HG03432 (cell line): Measurements from ENCODE around the gene PGA5.
"Not testable (repeated sequence)": the region's sequence is repeated elsewhere in the genome, so short reads cannot be mapped to it uniquely, and the experiment has no call there.

Experiments
- ATAC-seq: cut with Tn5 transposase; IDR thresholded peaks from one replicate; pipeline ENCODE4 v1.9.1; 2021; ENCODE audit warnings: mild to moderate bottlenecking, moderate library complexity; ENCODE audit not compliant: unreplicated experiment

The PGA5 gene

DNA sequence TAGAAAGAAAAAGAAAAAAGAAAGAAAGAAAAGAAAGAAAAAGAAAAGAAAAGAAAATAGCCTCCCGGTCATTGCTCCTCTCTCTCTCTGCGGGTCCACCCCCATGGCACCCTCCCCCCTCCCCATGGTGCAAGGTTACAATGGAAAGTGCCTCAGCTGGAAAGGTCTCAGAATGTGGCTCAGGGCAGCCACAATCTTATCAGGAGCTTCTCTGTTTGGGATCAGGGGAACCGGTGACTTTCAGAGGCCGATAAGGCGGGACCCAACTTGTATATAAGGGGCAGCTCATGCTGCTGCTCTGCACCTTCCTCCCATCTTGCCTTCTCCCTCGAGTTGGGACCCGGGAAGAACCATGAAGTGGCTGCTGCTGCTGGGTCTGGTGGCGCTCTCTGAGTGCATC is at the start of gene PGA5:
TSS of gene PGA5 (plus strand) at position 301 of the 400 bp plus-strand sequence. CDS start at position 353, 52 bp downstream.
- not testable (repeated sequence) for ATAC-seq

DNA sequence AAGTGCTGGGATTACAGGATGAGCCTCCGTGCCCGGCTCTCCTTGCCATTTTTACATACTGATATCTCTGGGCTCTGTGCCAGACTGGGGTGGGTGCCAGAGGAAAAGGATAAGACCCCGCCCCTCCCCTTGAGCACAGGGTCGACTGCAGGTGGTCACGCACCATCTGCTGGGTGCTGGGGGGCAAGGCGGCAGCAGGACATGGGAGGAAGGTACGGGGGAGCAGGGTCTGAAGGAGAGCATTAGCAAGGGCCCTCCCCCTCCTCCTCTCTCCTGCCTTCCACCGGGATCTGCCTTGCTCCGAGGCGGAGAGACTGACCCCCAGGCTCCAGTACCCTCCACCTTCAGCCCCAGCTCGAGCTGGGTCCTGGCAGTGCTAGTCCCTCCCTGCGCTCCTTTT is 47.4 kb upstream of the PGA5 start:
- ATAC-seq, result no peak

DNA sequence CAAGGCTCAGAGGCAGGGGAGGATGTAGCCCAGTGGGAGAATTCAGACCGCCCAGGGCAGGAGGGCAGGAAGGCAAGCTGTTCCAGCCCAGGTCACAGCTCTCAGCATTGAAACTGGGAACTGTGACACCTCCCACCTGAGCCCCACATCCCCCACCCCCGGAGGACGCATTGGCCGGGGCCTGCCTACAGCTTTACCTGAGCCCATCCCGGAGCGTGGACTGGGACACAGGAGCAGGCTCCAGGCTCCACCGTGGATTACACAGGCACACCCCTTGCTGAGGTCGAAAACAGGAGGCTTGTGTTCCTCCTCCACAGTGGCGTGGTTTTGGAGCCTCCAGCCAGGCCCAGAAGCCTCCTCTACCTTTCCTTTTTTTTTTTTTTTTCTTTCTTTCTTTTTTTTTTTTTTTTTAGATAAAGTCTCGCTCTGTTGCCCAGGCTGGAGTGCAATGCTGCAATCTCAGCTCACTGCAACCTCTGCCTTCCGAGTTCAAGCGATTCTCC is 46.8 kb upstream of the PGA5 start:
- ATAC-seq, result no peak

DNA sequence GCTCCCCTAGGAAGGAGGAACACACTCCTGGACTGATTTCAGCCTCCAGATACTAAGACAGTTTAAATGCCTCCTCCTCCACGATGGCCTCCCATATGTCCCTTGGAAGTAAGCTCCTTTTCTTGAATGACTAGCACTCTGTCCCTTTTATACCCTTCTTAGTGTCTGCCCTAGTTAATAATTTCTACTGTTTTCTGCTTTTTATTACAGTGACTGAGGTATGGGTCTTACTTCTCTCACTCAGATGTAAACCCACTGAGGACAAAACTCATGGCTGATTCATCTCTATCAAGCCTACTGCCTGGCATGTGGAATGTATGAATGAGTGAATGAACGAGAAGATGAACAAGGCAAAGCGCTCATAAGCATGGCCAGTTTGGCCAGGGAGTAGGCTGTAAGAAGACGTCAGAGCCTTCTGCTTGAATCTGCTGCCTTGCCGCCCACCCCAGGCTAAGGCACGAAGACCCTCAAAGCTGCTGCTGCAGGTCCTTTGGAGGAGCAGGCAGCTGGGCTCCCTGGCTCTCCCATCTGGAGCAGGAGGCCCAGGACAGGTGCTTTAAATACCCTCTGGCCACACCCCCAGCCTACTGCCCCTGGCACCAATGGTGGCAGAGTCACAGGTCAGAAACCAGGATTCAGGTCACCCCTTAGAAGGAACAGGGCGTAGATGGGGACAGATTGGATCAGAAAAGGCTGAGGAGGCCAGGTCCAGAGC is 45.8 kb upstream of the PGA5 start:
- ATAC-seq, result no peak

DNA sequence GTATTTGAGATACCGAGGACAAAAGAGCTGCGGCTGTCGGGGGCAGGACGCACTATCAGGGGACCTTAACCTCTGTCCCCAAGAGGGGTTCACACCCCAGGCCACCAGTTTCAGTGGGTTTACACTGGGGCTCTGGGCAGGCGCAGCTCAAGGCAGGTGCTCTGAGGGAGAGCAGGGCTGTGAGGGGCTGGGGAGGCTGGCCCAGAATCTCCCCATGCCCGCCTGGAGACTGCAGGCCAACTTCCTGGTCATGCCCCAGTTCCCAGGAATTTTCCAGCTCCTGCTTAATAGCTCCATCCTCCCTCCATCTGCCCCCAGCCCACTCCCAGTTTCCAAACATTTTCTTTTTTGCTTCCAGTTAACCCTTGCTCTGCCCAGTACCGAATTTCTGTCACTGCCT is 45.3 kb upstream of the PGA5 start:
- ATAC-seq, result no peak

DNA sequence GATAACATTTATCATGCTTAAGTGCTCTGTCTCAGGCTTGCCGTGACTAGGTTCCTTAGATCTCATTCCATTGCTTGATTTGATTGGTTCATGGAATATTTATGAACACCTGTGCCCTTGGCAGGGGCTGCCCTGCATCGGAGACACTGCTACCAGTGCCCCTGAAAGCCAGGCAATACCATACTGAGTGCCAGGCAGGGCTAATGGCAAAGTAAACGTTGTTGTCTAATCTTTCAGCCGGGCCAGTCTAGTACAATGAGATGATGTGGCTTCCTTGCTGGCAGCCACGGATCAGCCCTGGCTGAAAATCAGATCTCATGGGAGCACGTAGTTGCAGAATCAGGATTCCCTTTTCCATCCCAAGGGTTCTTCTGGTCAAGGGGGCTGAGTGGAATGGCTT is 42.6 kb upstream of the PGA5 start:
- no peak for ATAC-seq

DNA sequence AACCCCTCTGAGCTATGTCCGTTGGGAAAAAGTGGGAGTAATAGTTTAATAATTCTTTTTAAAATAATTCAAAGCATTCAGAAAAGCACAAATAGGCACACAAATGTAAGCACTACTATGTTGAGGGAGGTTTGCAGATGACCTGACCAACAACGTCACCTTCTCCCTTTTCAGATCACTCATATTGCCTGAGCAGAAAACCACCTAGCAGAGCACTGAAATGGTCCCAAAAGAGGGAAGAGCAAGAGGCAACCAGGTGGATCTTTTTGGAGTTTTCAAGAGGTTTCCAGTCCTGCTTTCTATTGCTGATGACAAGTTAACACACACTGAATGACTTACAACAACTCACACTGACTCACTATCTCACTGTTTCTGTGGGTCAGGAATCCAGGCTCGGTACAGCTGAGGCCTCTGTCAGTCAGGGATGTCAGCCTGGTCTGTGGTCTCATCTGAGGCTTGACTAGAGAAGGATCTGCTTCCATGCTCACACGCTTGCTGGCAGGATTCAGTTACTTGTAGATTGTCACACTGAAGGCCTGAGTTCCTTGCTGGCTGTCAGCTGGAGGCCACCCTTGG is 41.9 kb upstream of the PGA5 start:
- ATAC-seq, result no peak

DNA sequence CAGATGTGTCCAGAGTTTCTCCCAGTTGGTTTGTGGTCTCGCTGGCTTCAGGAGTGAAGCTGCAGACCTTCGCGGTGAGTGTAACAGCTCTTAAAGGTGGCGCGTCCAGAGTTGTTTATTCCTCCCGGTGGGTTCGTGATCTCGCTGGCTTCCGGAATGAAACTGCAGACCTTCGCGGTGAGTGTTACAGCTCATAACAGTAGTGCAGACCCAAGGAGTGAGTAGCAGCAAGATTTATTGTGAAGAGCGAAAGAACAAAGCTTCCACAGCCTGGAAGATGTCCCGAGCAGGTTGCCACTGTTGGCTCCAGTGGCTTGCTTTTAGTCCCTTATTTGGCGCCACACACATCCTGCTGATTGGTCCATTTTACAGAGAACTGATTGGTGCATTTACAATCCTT is 39.5 kb upstream of the PGA5 start:
- no peak for ATAC-seq

DNA sequence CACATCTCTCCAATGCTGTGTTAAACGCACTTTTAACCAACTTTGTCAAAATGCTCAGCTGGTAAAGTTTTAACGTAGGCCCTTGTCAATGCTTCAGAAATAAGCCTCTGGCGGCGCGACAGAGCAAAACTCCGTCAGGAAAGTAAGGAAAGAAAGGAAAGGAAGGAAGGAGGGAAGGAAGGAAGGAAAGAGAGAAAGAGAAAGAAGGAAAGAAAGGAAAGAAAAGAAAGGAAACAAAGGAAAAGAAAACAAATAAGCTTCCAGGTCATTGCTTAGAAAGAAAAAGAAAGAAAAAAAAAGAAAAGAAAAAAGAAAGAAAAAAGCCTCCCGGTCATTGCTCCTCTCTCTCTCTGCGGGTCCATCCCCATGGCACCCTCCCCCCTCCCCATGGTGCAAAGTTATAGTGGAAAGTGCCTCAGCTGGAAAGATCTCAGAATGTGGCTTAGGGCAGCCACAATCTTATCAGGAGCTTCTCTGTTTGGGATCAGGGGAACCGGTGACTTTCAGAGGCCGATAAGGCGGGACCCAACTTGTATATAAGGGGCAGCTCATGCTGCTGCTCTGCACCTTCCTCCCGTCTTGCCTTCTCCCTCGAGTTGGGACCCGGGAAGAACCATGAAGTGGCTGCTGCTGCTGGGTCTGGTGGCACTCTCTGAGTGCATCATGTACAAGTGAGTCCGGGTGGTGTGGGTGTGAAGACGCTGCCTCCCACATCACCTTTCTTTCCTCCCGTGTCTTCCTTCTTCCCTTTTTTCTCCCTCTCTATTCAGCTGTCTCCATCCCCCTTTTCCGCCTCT is 37.8 kb upstream of the PGA5 start, which contains the start of gene PGA3:
TSS of gene PGA3 (plus strand) at position 566 of the 797 bp plus-strand sequence. CDS start at position 616, 50 bp downstream.
- not testable (repeated sequence) for ATAC-seq

DNA sequence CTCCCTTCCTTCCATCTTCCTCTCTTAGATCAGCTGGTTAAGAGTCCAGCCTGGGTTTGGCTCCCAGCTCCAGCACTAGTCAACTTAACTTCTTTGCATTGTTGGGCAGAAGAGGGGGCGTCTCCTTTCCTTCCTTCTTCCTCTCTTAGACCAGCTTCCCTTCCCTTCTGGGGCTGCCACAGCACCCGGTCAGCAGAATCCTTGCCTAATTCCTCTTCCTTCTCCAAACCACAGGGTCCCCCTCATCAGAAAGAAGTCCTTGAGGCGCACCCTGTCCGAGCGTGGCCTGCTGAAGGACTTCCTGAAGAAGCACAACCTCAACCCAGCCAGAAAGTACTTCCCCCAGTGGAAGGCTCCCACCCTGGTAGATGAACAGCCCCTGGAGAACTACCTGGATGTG is 37.1 kb upstream of the PGA5 start:
- ATAC-seq, result not testable (repeated sequence)

DNA sequence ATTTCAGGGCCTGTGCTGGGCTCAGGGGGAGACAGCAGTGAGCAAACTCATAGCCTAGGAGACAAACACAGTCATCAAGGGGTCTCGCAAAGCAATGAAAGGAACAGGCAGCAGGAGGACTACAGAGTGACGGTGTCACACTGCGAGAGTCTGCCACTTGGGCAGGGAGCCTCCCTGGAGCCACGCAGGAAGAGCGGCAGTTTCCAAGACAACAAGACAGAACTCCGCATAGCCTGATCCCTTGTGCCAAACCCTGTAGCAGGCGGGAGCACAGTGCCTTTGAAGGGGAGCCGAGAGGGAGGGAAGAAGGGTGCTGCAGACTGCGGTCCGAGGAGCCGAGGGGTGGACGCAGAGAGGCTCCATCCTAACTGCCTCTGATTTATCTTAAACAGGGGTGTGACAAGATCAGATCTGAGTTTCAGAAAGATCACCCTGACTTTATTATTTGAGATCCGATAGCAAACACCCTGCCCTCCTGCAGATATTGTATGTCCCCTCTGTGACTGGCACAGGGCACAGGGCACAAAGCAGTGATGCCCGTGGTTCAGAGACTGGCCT is 36.4 kb upstream of the PGA5 start:
- not testable (repeated sequence) for ATAC-seq

DNA sequence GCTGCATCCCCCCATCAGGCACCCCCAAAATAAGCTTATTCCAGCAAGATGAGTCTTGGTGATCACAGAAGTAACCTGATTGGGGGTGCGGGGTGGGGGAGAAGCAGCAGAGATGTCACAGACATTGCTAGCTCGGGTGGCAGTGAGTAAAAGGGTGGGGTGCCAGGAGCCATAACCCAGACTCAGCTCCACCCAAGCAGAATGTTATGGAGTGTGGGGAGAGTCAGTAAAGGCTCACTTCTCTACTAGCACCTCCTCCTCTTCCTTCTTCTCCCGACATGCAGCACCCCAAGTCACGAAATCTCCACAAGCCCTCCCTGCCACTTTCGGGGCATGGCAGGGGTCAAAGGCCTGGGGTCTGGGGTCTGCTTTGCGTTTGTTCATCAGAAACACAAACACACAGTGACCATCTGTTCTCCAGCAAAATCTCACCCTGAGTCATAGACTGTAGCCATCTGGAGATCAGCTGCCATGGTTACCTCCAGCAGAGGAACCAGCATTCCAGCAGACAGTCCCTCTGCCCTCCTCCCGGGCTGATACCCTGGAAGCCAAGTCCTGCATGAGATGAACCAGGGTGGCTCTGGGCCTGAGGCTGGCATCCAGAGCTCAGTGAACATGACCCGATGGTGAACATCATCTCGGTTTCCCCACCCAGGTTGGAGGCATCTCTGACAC is 33.2 kb upstream of the PGA5 start:
- not testable (repeated sequence) for ATAC-seq

DNA sequence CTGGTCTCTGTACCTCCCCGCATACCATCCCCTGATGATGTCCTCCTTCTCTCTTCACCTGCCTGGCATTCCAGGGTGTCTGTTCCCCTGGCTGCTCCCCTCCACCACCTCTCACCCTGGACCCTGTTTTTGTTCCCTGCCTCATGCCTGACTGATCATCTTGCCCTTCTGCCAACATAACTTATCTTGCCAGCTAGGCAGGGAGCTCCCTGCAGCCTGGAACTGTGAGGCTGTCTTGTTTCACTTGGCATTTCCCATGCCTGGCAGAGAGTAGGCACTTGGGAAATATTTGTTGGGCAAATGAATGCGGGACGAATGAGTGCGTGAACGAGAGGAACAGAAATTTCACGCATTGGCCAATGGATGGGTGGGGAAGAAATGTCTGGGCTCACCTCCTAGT is 30.3 kb upstream of the PGA5 start:
- ATAC-seq, result not testable (repeated sequence)

DNA sequence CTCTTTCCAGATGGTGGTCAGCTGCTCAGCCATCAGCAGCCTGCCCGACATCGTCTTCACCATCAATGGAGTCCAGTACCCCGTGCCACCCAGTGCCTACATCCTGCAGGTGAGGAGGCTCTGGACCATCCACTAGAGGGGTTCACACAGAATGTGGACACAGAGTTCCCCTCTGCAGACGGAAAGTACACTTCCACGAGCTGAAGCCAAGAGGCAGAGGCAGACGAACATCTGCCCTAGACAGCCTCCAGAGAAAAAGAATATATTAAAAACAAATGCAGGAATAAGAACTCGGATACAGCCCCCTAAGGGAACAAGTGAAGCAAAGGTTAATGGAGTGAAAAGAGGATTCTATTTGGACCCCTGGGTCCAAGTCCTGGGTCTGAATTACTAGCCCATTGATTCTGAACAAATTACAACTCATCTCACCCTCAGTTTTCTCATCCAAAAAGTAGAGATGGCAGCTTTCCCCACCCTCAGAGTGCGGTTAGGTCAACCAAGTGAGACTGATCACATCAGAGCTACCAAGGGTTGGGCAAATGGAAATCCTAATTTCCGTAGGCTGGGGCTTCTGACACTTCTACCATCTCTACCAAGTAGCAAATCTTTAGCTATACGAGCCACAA is 29.5 kb upstream of the PGA5 start:
- ATAC-seq, result not testable (repeated sequence)

DNA sequence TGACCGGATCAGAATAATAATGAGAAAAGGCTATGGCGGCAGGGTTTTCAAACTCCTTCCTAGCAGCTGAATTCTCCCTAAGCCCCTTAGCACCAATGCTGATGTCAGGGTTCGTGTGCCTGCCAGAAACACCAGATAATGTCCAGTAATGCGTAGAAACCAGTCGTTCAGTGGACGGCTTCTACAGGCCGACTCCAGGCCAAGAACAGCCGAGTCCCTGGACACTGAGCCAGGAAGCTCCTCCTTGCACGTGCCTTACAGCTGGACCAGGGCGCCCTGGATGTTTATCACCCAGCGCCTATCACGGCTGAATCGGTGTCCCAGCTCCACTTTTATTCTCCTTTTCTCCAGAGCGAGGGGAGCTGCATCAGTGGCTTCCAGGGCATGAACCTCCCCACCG is 28.8 kb upstream of the PGA5 start:
- not testable (repeated sequence) for ATAC-seq

DNA sequence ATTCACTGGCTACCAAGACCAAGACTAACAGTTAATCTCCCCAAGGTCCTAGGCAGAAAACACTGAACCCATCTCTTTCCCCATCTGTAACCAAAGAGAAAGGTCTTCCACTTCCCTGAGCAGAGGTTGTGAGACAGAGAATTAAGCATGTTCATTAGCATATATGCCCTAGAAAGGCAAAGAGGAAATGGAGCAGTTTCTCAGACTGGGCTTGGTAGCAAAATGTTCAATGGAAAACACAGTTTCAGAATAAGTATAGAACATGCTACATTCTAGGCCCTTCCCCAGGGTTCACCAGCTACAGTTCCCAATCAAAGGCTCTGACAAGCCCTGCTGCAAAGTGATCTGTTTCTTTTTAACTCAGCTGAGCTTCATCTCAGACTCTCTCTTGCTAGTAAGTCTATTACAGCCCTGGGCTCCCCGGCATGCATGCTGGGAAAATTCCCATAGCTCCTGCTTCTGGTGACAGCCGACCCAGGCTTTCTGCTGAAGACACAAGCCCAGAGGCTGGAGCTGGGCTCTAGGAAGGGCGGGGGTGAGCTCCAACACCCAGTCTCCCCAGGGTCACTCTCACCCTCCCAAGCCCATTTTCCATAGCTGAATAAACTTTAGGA is 27.2 kb upstream of the PGA5 start:
- not testable (repeated sequence) for ATAC-seq

DNA sequence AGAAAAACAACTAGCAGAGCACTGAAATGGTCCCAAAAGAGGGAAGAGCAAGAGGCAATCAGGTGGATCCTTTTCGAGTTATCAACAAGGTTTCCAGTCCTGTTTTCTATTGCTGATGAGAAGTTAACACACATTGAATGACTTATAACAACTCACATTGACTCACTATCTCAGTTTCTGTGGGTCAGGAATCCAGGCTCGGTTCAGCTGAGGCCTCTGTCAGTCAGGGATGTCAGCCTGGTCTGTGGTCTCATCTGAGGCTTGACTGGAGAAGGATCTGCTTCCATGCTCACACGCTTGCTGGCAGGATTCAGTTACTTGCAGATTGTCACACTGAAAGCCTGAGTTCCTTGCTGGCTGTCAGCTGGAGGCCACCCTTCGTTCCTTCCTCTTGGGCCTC is 22.7 kb upstream of the PGA5 start:
- not testable (repeated sequence) for ATAC-seq

DNA sequence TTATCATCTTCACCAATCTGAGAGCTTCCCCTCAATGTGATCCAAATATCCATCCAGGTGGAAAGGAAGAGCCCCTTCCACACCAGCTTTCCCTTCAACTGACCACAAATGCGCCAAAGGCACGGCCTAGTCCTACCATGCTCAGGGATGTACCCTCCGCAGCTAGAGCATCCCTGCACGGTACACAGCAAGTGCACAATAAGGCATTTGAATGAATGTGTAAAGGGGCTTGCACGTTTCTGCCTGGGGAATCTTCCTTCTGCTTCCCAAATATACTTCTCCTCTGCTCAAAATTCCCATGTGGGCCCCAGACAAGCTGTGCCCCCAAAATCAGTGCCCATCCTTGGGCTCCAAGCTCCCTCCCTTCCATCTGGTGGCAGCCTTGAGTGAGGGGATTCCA is 22.0 kb upstream of the PGA5 start:
- not testable (repeated sequence) for ATAC-seq

DNA sequence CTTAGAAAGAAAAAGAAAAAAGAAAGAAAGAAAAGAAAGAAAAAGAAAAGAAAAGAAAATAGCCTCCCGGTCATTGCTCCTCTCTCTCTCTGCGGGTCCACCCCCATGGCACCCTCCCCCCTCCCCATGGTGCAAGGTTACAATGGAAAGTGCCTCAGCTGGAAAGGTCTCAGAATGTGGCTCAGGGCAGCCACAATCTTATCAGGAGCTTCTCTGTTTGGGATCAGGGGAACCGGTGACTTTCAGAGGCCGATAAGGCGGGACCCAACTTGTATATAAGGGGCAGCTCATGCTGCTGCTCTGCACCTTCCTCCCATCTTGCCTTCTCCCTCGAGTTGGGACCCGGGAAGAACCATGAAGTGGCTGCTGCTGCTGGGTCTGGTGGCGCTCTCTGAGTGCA is 18.9 kb upstream of the PGA5 start, which contains the start of gene PGA4:
TSS of gene PGA4 (plus strand) at position 301 of the 400 bp plus-strand sequence. CDS start at position 355, 54 bp downstream.
- not testable (repeated sequence) for ATAC-seq

DNA sequence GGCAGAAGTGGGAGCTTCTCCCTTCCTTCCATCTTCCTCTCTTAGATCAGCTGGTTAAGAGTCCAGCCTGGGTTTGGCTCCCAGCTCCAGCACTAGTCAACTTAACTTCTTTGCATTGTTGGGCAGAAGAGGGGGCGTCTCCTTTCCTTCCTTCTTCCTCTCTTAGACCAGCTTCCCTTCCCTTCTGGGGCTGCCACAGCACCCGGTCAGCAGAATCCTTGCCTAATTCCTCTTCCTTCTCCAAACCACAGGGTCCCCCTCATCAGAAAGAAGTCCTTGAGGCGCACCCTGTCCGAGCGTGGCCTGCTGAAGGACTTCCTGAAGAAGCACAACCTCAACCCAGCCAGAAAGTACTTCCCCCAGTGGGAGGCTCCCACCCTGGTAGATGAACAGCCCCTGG is 18.3 kb upstream of the PGA5 start:
- ATAC-seq, result not testable (repeated sequence)
